ENCODE results near the gene RAI1.

The RAI1 gene

DNA sequence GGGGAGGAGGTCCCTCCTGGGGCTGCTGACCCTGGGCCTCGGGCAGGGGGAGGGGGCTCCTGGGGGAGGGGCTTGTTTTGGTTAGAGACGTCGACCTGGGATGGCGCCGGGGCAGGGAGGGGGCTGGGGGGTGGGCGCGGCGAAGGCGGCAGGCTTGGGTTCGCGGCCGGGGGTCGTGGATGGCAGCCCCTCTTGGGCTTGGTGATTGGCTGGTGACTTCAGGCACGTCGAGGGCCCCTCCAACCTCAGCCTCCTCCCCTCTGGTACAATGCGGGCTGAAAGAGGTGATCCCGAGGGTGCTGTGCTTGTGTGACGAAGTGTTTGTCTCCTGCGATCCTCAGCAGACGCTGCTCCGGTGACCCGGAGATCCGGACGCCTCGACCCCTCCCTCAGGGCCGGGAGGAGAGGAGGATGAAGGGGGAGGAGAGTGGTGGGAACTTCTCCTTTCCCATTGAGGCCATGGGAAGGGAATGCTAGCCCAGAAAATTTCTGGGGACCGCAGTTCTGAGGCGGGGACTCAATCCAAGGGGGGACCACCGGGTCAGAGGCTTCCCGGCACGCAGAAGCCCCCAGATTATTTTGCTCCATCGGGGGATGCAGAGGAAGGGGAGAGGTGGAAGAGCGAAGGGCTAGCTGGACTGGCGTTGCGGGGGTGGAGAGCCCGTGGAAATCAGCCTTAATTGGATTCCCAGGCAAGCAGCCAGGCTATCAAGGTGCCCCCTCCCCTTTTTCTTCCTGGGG, 43.9 kb downstream of the RAI1 start:
- Histone ChIP-seq H3K9ac (ENCODE audit: low read length) (no peak overlapping the region), H3K4me1 (ENCODE audit: control insufficient read depth, insufficient read depth, low read length) (peaks cover 9% of the 10 kb centered on the region), H3K27me3 (replicated peaks; ENCODE audit: control insufficient read depth, insufficient read depth, low read length) (no peaks in the 10 kb centered on the region), H3K4me3 (ENCODE audit: low read length) (no peak overlapping the region), H3K9me3 (ENCODE audit: control insufficient read depth, low read length) (no peaks in the 10 kb centered on the region), H3K36me3 (ENCODE audit: control insufficient read depth, insufficient read depth, low read length, severe bottlenecking) (no peaks in the 10 kb centered on the region)
- DNase-seq (ENCODE audit: low read depth), result no peak

GRCh38 chr17:17725752-17726457, 44.6 kb downstream of the RAI1 start:
- Histone ChIP-seq H3K4me3 (ENCODE audit: low read length) (no peak overlapping the region), H3K9me3 (ENCODE audit: control insufficient read depth, low read length) (no peaks in the 10 kb centered on the region), H3K36me3 (ENCODE audit: control insufficient read depth, insufficient read depth, low read length, severe bottlenecking) (no peaks in the 10 kb centered on the region), H3K27me3 (replicated peaks; ENCODE audit: control insufficient read depth, insufficient read depth, low read length) (no peaks in the 10 kb centered on the region), H3K9ac (ENCODE audit: low read length) (no peak overlapping the region), H3K4me1 (ENCODE audit: control insufficient read depth, insufficient read depth, low read length) (peaks cover 9% of the 10 kb centered on the region)
- DNase-seq (ENCODE audit: low read depth), result no peak

DNA sequence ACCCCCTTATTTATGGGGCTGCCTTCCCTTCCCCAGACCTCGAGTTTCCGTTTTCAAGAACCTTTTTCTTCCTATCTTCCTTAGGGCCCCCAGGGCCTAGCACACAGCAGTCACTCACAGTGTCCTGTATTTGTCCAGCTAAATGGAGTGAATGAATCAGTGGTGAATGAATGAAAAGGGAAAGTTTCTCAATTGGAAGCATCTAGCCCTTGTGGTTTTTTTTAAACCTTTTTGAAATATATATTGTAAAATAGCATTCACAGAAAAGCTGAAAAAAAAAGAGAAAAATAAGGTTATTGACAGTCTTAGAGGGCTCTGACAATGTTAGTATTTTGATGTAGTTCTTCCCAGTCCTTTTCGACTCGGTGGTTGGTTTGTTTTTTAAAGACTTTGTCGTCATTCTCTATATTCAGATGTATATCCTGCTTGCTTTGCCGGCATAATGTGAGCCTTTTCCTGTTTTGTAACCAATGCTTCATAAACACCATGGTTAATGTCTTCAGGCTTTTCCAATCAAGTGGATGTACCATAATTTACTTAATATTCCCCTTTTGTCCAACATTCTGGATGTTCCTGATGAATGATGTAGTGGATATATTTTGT, 45.3 kb downstream of the RAI1 start:
- Histone ChIP-seq H3K4me3 (ENCODE audit: low read length) (no peak overlapping the region), H3K9me3 (ENCODE audit: control insufficient read depth, low read length) (no peaks in the 10 kb centered on the region), H3K4me1 (ENCODE audit: control insufficient read depth, insufficient read depth, low read length) (peaks cover 9% of the 10 kb centered on the region), H3K9ac (ENCODE audit: low read length) (no peak overlapping the region), H3K27me3 (replicated peaks; ENCODE audit: control insufficient read depth, insufficient read depth, low read length) (no peaks in the 10 kb centered on the region), H3K36me3 (ENCODE audit: control insufficient read depth, insufficient read depth, low read length, severe bottlenecking) (no peaks in the 10 kb centered on the region)
- no peak for DNase-seq (ENCODE audit: low read depth)

DNA sequence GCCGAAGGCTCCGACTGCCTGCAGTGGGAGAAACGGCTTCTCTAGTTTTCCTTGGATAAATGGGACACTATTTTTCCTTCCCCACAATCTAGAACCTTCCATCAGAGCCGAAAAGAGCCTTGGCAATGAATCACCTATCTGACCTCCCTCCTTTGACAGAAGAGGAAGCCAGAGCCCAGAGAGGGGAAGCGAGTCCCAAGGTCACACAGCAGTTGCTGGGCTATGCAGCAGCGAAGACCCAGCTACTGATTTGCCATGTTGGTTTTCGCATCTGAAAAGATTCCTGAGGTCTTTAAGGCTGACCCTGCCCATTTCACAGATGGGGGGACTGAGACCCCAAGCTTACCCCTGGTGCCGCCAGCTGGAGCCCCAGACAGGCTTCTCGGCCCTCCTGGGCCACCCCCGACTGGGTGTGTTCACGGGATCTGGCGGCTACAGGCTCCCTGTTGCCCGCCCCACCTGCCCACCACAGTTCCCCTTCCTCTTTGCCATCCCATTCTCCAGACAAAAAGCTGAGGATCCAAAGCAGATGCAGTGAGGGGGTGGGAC, 45.9 kb downstream of the RAI1 start:
- H3K9ac ChIP-seq (ENCODE audit: low read length), result no peak overlapping the region
- no peak overlapping the region for H3K4me3 ChIP-seq (ENCODE audit: low read length)

DNA sequence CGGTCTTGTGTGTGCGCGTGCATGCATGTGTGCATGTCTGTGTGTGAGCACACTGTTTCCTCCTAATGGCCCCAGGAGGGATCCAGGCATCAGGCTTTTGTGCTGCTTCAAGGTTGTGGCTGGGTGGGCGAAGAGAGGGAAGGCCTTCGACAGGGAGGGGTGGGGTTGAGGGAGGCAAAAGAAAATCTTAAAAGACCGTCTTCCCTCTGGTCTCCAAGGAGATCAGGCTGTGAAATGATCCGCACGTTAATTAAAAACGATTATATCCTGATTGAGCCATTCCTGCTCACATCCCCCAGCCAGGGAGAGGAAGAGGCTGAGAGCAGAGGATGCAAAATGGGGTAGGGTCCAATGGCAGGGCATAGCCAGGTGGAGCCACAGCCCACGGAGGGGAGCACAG, 46.9 kb downstream of the RAI1 start:
- Histone ChIP-seq H3K36me3 (ENCODE audit: control insufficient read depth, insufficient read depth, low read length, severe bottlenecking) (no peaks in the 10 kb centered on the region), H3K4me3 (ENCODE audit: low read length) (no peak overlapping the region), H3K4me1 (ENCODE audit: control insufficient read depth, insufficient read depth, low read length) (peaks cover 2% of the 10 kb centered on the region), H3K27me3 (replicated peaks; ENCODE audit: control insufficient read depth, insufficient read depth, low read length) (no peaks in the 10 kb centered on the region), H3K9ac (ENCODE audit: low read length) (no peak overlapping the region), H3K9me3 (ENCODE audit: control insufficient read depth, low read length) (no peaks in the 10 kb centered on the region)
- DNase-seq (ENCODE audit: low read depth), result no peak

More for the DNA sequence above, 45.9 kb downstream of the RAI1 start:
- Histone ChIP-seq H3K36me3 (ENCODE audit: control insufficient read depth, insufficient read depth, low read length, severe bottlenecking) (no peaks in the 10 kb centered on the region), H3K27me3 (replicated peaks; ENCODE audit: control insufficient read depth, insufficient read depth, low read length) (no peaks in the 10 kb centered on the region), H3K4me1 (ENCODE audit: control insufficient read depth, insufficient read depth, low read length) (peaks cover 9% of the 10 kb centered on the region), H3K9me3 (ENCODE audit: control insufficient read depth, low read length) (no peaks in the 10 kb centered on the region)
- DNase-seq (ENCODE audit: low read depth), result no peak

DNA sequence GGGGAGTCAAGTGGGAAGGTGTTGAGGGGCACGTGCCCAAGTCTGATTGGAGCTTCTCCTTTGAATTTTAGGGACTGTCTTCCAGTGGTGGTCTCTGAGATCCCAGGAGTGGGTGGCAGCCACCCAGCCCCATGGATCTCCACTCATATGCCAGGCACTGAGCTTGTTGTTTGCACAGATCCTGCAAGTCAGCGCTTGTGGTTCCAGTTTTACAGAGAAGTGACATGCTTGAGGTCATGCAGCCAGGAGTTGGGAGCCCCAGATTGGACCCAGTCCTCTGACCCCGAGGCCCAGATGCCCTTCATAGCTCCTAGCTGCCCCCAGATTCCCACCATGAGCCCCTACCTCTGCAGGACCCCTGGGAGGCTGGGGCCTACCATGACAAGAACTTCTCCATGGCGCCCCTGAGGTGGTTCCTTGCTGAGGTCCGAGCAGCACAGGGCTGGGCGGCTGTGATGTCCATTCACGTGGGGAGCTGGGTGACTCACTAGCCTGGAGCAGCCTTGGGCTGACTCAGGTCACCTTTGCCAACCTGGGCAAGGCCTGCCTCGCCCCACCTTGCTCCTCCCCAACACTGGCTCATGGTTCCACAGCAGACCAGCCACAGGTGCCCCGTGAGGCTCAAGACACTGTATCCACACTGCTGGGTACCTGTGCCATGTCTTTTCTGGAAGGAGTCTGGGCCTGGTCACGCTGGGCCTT, 47.4 kb downstream of the RAI1 start:
- no peaks in the 10 kb centered on the region for H3K27me3 ChIP-seq (replicated peaks; ENCODE audit: control insufficient read depth, insufficient read depth, low read length)
- no peaks in the 10 kb centered on the region for H3K36me3 ChIP-seq (ENCODE audit: control insufficient read depth, insufficient read depth, low read length, severe bottlenecking)
- H3K4me1 ChIP-seq (ENCODE audit: control insufficient read depth, insufficient read depth, low read length), result no peaks in the 10 kb centered on the region
- no peak overlapping the region for H3K9ac ChIP-seq (ENCODE audit: low read length)
- DNase-seq (ENCODE audit: low read depth), result no peak
- no peak overlapping the region for H3K4me3 ChIP-seq (ENCODE audit: low read length)
- no peaks in the 10 kb centered on the region for H3K9me3 ChIP-seq (ENCODE audit: control insufficient read depth, low read length)

DNA sequence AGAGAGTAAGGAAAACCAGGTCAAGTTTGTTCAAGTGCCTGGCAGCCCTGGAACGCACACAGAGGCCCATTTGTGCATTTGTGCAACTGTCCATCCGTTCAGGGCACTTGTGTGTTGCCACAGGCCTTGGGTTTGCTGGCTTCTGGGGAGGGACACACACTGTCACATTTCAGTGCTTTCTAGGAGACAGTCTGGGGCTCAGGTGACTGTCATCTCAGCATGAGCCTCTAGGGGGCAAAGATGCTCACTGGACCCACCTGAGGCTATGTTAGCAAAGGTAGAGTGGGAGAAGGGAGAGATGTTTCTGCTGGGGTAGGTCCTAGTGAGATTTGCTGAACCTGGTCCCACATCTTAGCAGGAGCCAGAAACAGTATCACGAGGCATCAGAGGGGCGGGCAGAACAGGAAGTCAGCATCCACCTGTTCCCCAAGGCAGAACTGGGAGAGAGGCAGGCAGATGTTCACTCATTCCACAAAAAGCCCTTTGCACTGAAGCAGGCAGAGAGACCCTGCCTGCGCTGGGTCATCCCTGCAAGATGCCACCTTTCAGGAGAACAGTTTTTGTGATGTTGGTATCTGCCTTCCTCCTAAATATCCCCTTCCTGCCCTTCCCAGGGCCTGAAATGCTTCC, 48.5 kb downstream of the RAI1 start:
- no peaks in the 10 kb centered on the region for H3K27me3 ChIP-seq (replicated peaks; ENCODE audit: control insufficient read depth, insufficient read depth, low read length)
- no peak overlapping the region for H3K4me3 ChIP-seq (ENCODE audit: low read length)
- H3K9me3 ChIP-seq (ENCODE audit: control insufficient read depth, low read length), result no peaks in the 10 kb centered on the region
- DNase-seq (ENCODE audit: low read depth), result no peak
- no peaks in the 10 kb centered on the region for H3K36me3 ChIP-seq (ENCODE audit: control insufficient read depth, insufficient read depth, low read length, severe bottlenecking)
- no peaks in the 10 kb centered on the region for H3K4me1 ChIP-seq (ENCODE audit: control insufficient read depth, insufficient read depth, low read length)
- H3K9ac ChIP-seq (ENCODE audit: low read length), result no peak overlapping the region

DNA sequence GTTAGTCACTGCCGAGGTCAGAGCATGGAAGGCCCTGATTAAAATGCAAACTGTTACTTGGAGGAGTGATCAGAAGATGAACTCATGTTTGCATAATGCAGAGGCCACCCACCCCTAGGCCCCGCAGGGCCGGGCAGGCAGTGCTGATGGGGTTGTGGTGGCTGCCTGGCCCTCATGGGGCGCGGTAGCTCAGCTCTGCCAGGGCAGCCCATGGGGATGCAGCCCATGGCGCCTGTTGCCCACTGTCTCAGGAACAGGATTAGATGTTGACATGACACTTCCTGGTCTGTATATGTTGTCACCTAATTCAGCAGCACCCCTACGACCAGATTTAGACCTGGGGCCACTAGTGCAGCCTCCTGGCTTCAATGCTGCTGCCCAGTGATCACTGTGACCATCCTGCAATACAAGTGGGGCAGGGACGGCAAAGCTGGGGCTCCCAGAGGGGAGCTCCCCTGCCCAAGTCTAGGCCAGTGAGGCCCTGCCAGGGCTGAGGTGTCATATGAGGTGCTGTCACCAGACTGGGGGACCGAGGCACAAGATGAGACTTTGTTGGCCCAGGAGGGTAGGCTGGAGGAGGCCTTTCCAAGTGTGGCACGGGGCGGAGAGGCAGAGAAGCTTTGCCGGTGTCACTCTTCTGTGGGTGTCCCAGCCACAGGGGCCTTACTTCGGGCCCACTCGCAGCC, 49.1 kb downstream of the RAI1 start:
- no peaks in the 10 kb centered on the region for H3K36me3 ChIP-seq (ENCODE audit: control insufficient read depth, insufficient read depth, low read length, severe bottlenecking)
- H3K4me1 ChIP-seq (ENCODE audit: control insufficient read depth, insufficient read depth, low read length), result no peaks in the 10 kb centered on the region
- no peaks in the 10 kb centered on the region for H3K27me3 ChIP-seq (replicated peaks; ENCODE audit: control insufficient read depth, insufficient read depth, low read length)
- no peak for DNase-seq (ENCODE audit: low read depth)
- no peak overlapping the region for H3K9ac ChIP-seq (ENCODE audit: low read length)
- H3K4me3 ChIP-seq (ENCODE audit: low read length), result no peak overlapping the region
- H3K9me3 ChIP-seq (ENCODE audit: control insufficient read depth, low read length), result no peaks in the 10 kb centered on the region

GRCh38 chr17:17732444-17732843, 51.2 kb downstream of the RAI1 start:
- no peaks in the 10 kb centered on the region for H3K36me3 ChIP-seq (ENCODE audit: control insufficient read depth, insufficient read depth, low read length, severe bottlenecking)
- no peak overlapping the region for H3K4me3 ChIP-seq (ENCODE audit: low read length)
- no peaks in the 10 kb centered on the region for H3K4me1 ChIP-seq (ENCODE audit: control insufficient read depth, insufficient read depth, low read length)
- H3K27me3 ChIP-seq (replicated peaks; ENCODE audit: control insufficient read depth, insufficient read depth, low read length), result no peaks in the 10 kb centered on the region
- DNase-seq (ENCODE audit: low read depth), result no peak
- no peaks in the 10 kb centered on the region for H3K9me3 ChIP-seq (ENCODE audit: control insufficient read depth, low read length)
- H3K9ac ChIP-seq (ENCODE audit: low read length), result no peak overlapping the region

GRCh38 chr17:17732892-17733670, 51.8 kb downstream of the RAI1 start:
- H3K4me1 ChIP-seq (ENCODE audit: control insufficient read depth, insufficient read depth, low read length), result no peaks in the 10 kb centered on the region
- DNase-seq (ENCODE audit: low read depth), result peak; percentile 59
- H3K9ac ChIP-seq (ENCODE audit: low read length), result no peak overlapping the region
- no peak overlapping the region for H3K4me3 ChIP-seq (ENCODE audit: low read length)
- no peaks in the 10 kb centered on the region for H3K9me3 ChIP-seq (ENCODE audit: control insufficient read depth, low read length)
- H3K27me3 ChIP-seq (replicated peaks; ENCODE audit: control insufficient read depth, insufficient read depth, low read length), result no peaks in the 10 kb centered on the region
- H3K36me3 ChIP-seq (ENCODE audit: control insufficient read depth, insufficient read depth, low read length, severe bottlenecking), result no peaks in the 10 kb centered on the region
